H1 (cell line): Measurements from ENCODE around the gene NEURL4. TPM values are rescaled to one million over a fixed set of nuclear protein-coding genes. Genes with fewer than 3 reads are reported as not detected.
A peak's percentile ranks its signal among the peaks of the same experiment; 100 is the strongest.

Source experiments
- ASH2L ChIP-seq: fragments of 200-600, 300-600 bp; sonication (generic); IDR thresholded peaks from one replicate; pipeline ENCODE4 v1.7.1; 2017; ENCODE audit warnings: low read length
- KDM4A ChIP-seq: IDR thresholded peaks from one replicate; pipeline ENCODE4 v1.7.1; 2012; ENCODE audit warnings: low read depth, mild to moderate bottlenecking, moderate library complexity, low read length, inconsistent platforms; ENCODE audit not compliant: severe bottlenecking
- NANOG ChIP-seq: IDR thresholded peaks from 2 replicates; pipeline ENCODE4 v1.6.1; 2011; ENCODE audit warnings: low read length, low read depth, mild to moderate bottlenecking, inconsistent platforms; ENCODE audit not compliant: insufficient read depth, poor library complexity, severe bottlenecking
- NRF1 ChIP-seq: IDR thresholded peaks from 2 replicates; pipeline ENCODE4 v1.6.1; 2011; ENCODE audit warnings: mild to moderate bottlenecking, low read depth, low read length, improper control_type of control experiment
- POLR2A ChIP-seq, 2 experiments: IDR thresholded peaks; 1 replicate in 1 of 2; 2 replicates in 1 of 2; pipeline ENCODE4 v1.6.1; 2011; ENCODE audit warnings: low read depth in 2 of 2, low read length in 2 of 2, mild to moderate bottlenecking in 2 of 2; ENCODE audit errors: control extremely low read depth in 1 of 2
- POLR2AphosphoS5 ChIP-seq: IDR thresholded peaks from 2 replicates; pipeline ENCODE4 v1.6.1; 2011; ENCODE audit warnings: low read depth, low read length
- SAP30 ChIP-seq: fragments of 300-600 bp; sonication (generic); IDR thresholded peaks from 2 replicates; pipeline ENCODE4 v1.7.1; 2012; ENCODE audit warnings: low read length, moderate library complexity, mild to moderate bottlenecking, inconsistent platforms; ENCODE audit not compliant: insufficient read depth, insufficient replicate concordance
- SIN3A ChIP-seq, 2 experiments: IDR thresholded peaks in 1 of 2; conservative IDR thresholded peaks in 1 of 2; 2 replicates each; pipeline ENCODE4 v1.6.1; 2011 to 2012; ENCODE audit warnings: low read length in 2 of 2, improper control_type of control experiment in 1 of 2, low read depth in 1 of 2, mild to moderate bottlenecking in 1 of 2
- SUZ12 ChIP-seq: fragments of 200-600 bp; sonication (generic); IDR thresholded peaks from 2 replicates; pipeline ENCODE4 v1.6.1; 2012; ENCODE audit warnings: mild to moderate bottlenecking, inconsistent platforms, low read length, moderate library complexity, mixed read lengths
- TAF1 ChIP-seq: IDR thresholded peaks from 2 replicates; pipeline ENCODE4 v1.6.1; 2011; ENCODE audit warnings: mild to moderate bottlenecking, low read depth, low read length
- TAF7 ChIP-seq: optimal IDR thresholded peaks from 2 replicates; pipeline ENCODE3; 2011; ENCODE audit warnings: low read depth, mild to moderate bottlenecking, inconsistent platforms, low read length, moderate library complexity, borderline replicate concordance
- polyA plus RNA-seq, 7 experiments: library from polyadenylated mRNA; depleted of rRNA in 3 of 7; stranded (reverse) in 5 of 7; unstranded in 2 of 7; fragments of >200 nt in 5 of 7; fragments of 200-250 nt in 2 of 7; gene quantifications; 1 replicate in 5 of 7; 2 replicates in 1 of 7; 4 replicates in 1 of 7; pipeline versions ENCODE4 v1.2.1 to v1.2.3, GENCODE V29; 2011 to 2013; ENCODE audit warnings: missing spikeins in 2 of 7, mixed read lengths in 2 of 7
- total RNA-seq: library from RNA; stranded (reverse); fragmentation: NEBNext Ultra II Directional; extraction: Animal tissue kit (Norgen Biotek cat#: 25700); gene quantifications from 2 replicates; pipeline ENCODE4 v1.2.1, GENCODE V29; 2021

The NEURL4 gene
- total and polyA plus RNA-seq, 2 of the 8 experiments (the other 6 are each of a cell fraction or from before 2014, with no cell fraction given), result 29.6 to 46.8 TPM

DNA sequence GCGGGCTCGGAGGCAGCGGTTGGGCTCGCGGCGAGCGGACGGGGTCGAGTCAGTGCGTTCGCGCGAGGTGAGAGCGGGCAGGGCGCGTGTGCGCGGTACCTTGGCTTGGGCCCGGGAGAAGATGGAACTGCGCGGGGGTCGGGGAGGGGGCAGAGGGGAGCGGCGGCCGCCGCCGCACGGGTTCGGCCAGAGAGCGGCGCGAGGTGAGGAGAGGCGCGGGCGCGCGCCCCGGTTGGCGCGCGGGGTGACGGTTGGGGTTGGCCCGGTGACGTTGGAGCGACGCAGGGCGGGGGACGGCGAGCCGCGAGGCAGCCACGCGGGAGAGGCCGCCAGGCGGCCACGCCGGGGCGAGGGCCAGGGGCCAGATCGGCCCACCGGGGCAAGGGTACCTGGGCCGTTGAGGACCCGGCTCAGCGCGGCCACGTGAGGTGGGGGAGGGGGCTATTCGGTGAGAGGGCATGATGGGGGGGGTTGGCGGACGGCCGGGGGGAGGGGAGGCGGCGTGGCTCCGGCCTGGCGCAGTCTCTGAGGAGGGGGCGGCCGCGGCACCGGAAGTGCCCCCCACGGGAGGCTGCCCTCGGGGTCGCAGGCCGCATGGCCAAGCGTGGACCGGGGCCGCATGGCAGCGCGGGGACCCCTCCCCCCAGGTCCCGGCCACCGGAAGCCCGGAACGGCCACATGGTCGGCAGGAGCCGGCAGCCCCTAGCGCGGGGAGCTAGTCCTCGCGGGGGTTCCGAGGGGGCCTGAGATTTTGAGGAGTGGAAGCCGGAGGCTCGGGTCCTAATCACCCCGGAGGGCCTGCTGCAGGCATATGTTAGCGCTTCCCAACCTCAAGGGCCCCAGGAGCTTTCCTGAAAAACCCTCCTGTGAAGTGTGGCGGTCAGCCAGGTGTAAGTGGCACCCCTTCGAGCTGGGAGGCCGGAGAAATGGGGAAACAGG, 21.2 kb downstream of the NEURL4 start (continued):
- peak; percentile 14; the same call in 1 of the 2 replicates for TF ChIP-seq POLR2AphosphoS5
- 0 out of 4 replicates have a peak, but pooled peaks have one; percentile 4 to 15 for TF ChIP-seq SIN3A (conservative IDR thresholded peaks at IDR 0.05 in 1 of 2, IDR thresholded peaks at IDR 0.05 in 1 of 2; ENCODE audit: low read depth in 1 of 2, low read length in 2 of 2)
- no peak for TF ChIP-seq NANOG
- TF ChIP-seq NRF1, result no peak
- peak; percentile 4 for TF ChIP-seq TAF7
- peak; percentile 94 for TF ChIP-seq SAP30
- no peak for TF ChIP-seq ASH2L
- peak; percentile 26 for TF ChIP-seq TAF1
- TF ChIP-seq POLR2A (IDR thresholded peaks at IDR 0.05; ENCODE audit: control extremely low read depth in 1 of 2, low read depth in 2 of 2, low read length in 2 of 2), result peak; percentile 10 to 82
- peak; percentile 25 for TF ChIP-seq KDM4A
- TF ChIP-seq SUZ12, result no peak
